ENCODE results near the gene BAIAP2. TPM values are rescaled to one million over a fixed set of nuclear protein-coding genes. Genes with fewer than 3 reads are reported as not detected.
"Not testable (repeated sequence)": the region's sequence is repeated elsewhere in the genome, so short reads cannot be mapped to it uniquely, and the experiment has no call there.

BAIAP2 gene
- total and polyA plus RNA-seq, 2 donors (not counting 3 experiments of a cell fraction or from before 2014, with no cell fraction given), result 12.3 to 18.6 TPM

- dilution Hi-C loops (cut with MboI; ENCODE audit: extremely low pct_ligation_motif_present, low sequenced_read_pairs), result no loop called here
- POLR2A ChIA-PET, result no interaction called here
Measured at GRCh38 chr17:81144423-81144781, 109.5 kb downstream of the BAIAP2 start.

GRCh38 chr17:81146208-81146607 is 111.3 kb downstream of the BAIAP2 start:
- CTCF ChIA-PET, result interaction anchor here (0.6 to 7.0 kb wide), 5 partner anchors 45 to 377 kb away, joined by 3 to 91 read pairs (median 4); no protein-coding TSS in a partner anchor
- BruUV-seq (replicated peaks); H3K79me2 ChIP-seq (ENCODE audit: control insufficient read depth, insufficient read depth, low read length); FAIRE-seq; H3K4me1 ChIP-seq (ENCODE audit: control insufficient read depth, extremely low read depth, insufficient read depth, low read length); POLR2A ChIA-PET; H3K4me3 ChIP-seq (replicated peaks in 1 of 3; ENCODE audit: insufficient read depth in 1 of 3, low read depth in 1 of 3, low read length in 3 of 3); H3K27ac ChIP-seq (ENCODE audit: insufficient read depth, low read depth, low read length); H4K20me1 ChIP-seq (replicated peaks; ENCODE audit: control insufficient read depth, extremely low read depth, insufficient read depth, low read length); DNase-seq (ENCODE audit: low read depth, low spot score); intact Hi-C loops (cut with micrococcal nuclease); H3K4me2 ChIP-seq (ENCODE audit: insufficient read depth, low read length); H2AFZ ChIP-seq (ENCODE audit: low read depth, low read length); H3K27me3 ChIP-seq (ENCODE audit: control insufficient read depth in 2 of 2, insufficient read depth in 2 of 2, low read length in 2 of 2); H3K36me3 ChIP-seq (ENCODE audit: control insufficient read depth in 2 of 2, extremely low read depth in 1 of 2, insufficient read depth in 2 of 2, low read length in 2 of 2); H3K9ac ChIP-seq (replicated peaks; ENCODE audit: extremely low read depth, insufficient read depth, low read length); H3K9me1 ChIP-seq (replicated peaks; ENCODE audit: control insufficient read depth, extremely low read depth, insufficient read depth, low read length); H3K9me3 ChIP-seq (replicated peaks; ENCODE audit: control insufficient read depth, insufficient read depth, low read length); dilution Hi-C loops (cut with MboI; ENCODE audit: extremely low pct_ligation_motif_present, low sequenced_read_pairs): not testable (repeated sequence)

More at GRCh38 chr17:81144423-81144781, 109.5 kb downstream of the BAIAP2 start:
- Histone ChIP-seq H3K79me2 (ENCODE audit: control insufficient read depth, insufficient read depth, low read length) (no peaks in the 10 kb centered on the region), H3K9me3 (replicated peaks; ENCODE audit: control insufficient read depth, insufficient read depth, low read length) (no peaks in the 10 kb centered on the region), H3K4me2 (ENCODE audit: insufficient read depth, low read length) (no peak overlapping the region), H3K4me3 (replicated peaks in 1 of 3; ENCODE audit: insufficient read depth in 1 of 3, low read depth in 1 of 3, low read length in 3 of 3) (no peak overlapping the region), H3K9me1 (replicated peaks; ENCODE audit: control insufficient read depth, extremely low read depth, insufficient read depth, low read length) (no peaks in the 10 kb centered on the region), H3K27me3 (ENCODE audit: control insufficient read depth in 2 of 2, insufficient read depth in 2 of 2, low read length in 2 of 2) (no peaks in the 10 kb centered on the region), H3K27ac (ENCODE audit: insufficient read depth, low read depth, low read length) (no peak overlapping the region), H2AFZ (ENCODE audit: low read depth, low read length) (no peak overlapping the region), H3K36me3 (ENCODE audit: control insufficient read depth in 2 of 2, extremely low read depth in 1 of 2, insufficient read depth in 2 of 2, low read length in 2 of 2) (no peaks in the 10 kb centered on the region), H3K9ac (replicated peaks; ENCODE audit: extremely low read depth, insufficient read depth, low read length) (no peak overlapping the region), H4K20me1 (replicated peaks; ENCODE audit: control insufficient read depth, extremely low read depth, insufficient read depth, low read length) (no peaks in the 10 kb centered on the region), H3K4me1 (ENCODE audit: control insufficient read depth, extremely low read depth, insufficient read depth, low read length) (no peaks in the 10 kb centered on the region)
- CTCF ChIA-PET, result interaction anchor here (1.0 to 7.0 kb wide), 6 partner anchors 9 to 96 kb away, joined by 3 to 91 read pairs (median 8); partner anchors contain the start of genes NDUFAF8 and TEPSIN
- DNase-seq (ENCODE audit: low read depth, low spot score) (no peak), FAIRE-seq (no peak)
- intact Hi-C loops (cut with micrococcal nuclease), result no loop called here
- TF ChIP-seq GATA2 (IDR thresholded peaks at IDR 0.05; ENCODE audit: insufficient read depth, insufficient read length, low read depth, low read length) (no peak), MYC (IDR thresholded peaks at IDR 0.05; ENCODE audit: low read depth, low read length) (no peak), POLR2A (IDR thresholded peaks at IDR 0.05; ENCODE audit: low read depth, low read length) (no peak), MAX (IDR thresholded peaks at IDR 0.05; ENCODE audit: insufficient read depth, insufficient read length) (no peak), EZH2 (IDR thresholded peaks at IDR 0.05; ENCODE audit: borderline replicate concordance, low read depth, low read length, severe bottlenecking) (no peak), JUN (IDR thresholded peaks at IDR 0.05; ENCODE audit: borderline replicate concordance, insufficient read depth, insufficient read length, low read depth) (no peak), POLR2AphosphoS5 (IDR thresholded peaks at IDR 0.05; ENCODE audit: insufficient read depth, low read depth, low read length) (no peak), CTCF (IDR thresholded peaks at IDR 0.05; ENCODE audit: extremely low read depth in 1 of 2, insufficient read depth in 1 of 2, low read depth in 1 of 2, low read length in 2 of 2) (no peak)
- no TSS peak for BruUV-seq (replicated peaks)

All from endothelial cell of umbilical vein (primary cell).